ENCODE results near the gene ZNF74.

GRCh38 chr22:20444325-20444724 is 50.4 kb downstream of the ZNF74 start:
- TF ChIP-seq CTCF (IDR thresholded peaks at IDR 0.05; ENCODE audit: low read depth, low read length) (no peak), POLR2A (IDR thresholded peaks at IDR 0.05; ENCODE audit: extremely low read depth, insufficient read length) (no peak), MYC (IDR thresholded peaks at IDR 0.05; ENCODE audit: low read depth, low read length) (no peak)
- TF ChIP-seq, protein P1, sequence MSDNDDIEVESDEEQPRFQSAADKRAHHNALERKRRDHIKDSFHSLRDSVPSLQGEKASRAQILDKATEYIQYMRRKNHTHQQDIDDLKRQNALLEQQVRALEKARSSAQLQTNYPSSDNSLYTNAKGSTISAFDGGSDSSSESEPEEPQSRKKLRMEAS (IDR thresholded peaks at IDR 0.05; ENCODE audit: low read depth, low read length) = no peak
